SK-N-SH treated with all-trans-retinoic acid at 6 μM for 48 hours (cell line): ENCODE results near the gene ERP27.

Source experiments
- ZFP3 ChIP-seq: fragments of 250-450 bp; sonication (Bioruptor Pico); IDR thresholded peaks from 2 replicates; pipeline ENCODE4 v1.5.0; 2020; ENCODE audit warnings: mild to moderate bottlenecking, moderate library complexity
- TF ChIP-seq, protein P1 (sequence below): fragments of 250-450 bp; sonication (Bioruptor Pico); IDR thresholded peaks from 2 replicates; pipeline ENCODE4 v1.5.1; 2021; ENCODE audit warnings: mild to moderate bottlenecking, moderate library complexity
- TF ChIP-seq, protein P2 (sequence below): fragments of 250-450 bp; sonication (Bioruptor Pico); IDR thresholded peaks from 2 replicates; pipeline ENCODE4 v1.8.0; 2021; ENCODE audit warnings: low read depth, mild to moderate bottlenecking, moderate library complexity, borderline replicate concordance

DNA sequence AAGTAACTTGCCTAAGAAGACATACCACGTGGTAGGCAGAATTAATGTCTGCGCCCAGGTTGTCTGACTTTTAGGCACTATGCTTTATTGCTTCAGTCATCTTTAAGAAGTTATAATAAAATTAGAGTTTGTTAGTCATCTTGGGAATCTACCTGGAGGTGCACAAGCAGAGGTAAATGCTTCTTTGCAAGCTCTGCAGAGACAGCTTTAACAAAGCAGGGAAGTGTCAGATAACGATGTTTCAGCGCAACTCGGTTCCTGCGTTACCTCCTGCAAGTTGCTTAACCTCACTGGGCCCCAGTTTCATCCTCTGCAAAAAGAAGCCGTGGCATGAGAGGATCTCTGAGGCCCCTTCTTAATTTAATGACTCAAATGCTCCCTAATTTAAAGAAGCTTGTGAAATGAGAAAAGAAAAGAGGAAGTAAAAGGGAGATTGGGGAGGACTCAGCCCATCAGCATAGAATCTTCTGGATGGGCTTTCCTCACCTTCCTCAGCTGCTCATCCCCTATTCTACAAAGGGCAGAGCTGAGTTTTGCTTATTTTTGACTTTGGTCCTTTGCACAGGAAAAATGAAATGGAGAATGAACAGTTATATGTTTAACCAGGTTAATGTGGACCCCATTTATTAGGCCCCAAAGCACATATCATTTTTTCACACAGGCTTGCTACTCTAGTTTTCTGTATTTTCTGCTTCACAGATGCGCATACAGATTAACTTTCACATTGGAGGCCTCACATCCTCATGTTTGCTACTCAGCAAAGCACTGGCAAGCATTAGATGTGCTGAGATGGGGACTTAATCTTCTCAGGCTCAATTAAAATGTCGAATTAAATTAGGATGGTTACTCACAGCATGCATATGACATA lies 17.9 kb upstream of the ERP27 start:
- TF ChIP-seq ZFP3 (CRISPR knock-in tag): no peak
- TF ChIP-seq, protein P1, sequence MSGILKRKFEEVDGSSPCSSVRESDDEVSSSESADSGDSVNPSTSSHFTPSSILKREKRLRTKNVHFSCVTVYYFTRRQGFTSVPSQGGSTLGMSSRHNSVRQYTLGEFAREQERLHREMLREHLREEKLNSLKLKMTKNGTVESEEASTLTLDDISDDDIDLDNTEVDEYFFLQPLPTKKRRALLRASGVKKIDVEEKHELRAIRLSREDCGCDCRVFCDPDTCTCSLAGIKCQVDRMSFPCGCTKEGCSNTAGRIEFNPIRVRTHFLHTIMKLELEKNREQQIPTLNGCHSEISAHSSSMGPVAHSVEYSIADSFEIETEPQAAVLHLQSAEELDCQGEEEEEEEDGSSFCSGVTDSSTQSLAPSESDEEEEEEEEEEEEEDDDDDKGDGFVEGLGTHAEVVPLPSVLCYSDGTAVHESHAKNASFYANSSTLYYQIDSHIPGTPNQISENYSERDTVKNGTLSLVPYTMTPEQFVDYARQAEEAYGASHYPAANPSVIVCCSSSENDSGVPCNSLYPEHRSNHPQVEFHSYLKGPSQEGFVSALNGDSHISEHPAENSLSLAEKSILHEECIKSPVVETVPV: no peak
- TF ChIP-seq, protein P2, sequence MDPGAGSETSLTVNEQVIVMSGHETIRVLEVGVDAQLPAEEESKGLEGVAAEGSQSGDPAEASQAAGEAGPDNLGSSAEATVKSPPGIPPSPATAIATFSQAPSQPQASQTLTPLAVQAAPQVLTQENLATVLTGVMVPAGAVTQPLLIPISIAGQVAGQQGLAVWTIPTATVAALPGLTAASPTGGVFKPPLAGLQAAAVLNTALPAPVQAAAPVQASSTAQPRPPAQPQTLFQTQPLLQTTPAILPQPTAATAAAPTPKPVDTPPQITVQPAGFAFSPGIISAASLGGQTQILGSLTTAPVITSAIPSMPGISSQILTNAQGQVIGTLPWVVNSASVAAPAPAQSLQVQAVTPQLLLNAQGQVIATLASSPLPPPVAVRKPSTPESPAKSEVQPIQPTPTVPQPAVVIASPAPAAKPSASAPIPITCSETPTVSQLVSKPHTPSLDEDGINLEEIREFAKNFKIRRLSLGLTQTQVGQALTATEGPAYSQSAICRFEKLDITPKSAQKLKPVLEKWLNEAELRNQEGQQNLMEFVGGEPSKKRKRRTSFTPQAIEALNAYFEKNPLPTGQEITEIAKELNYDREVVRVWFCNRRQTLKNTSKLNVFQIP (CRISPR knock-in tag): no peak
